Lower lobe of right lung (tissue), 2 donors: ENCODE data around the gene AOC2. TPM values are rescaled to one million over a fixed set of nuclear protein-coding genes. Genes with fewer than 3 reads are reported as not detected.
A peak's percentile ranks its signal among the peaks of the same experiment; 100 is the strongest.
"Not testable (repeated sequence)": the region's sequence is repeated elsewhere in the genome, so short reads cannot be mapped to it uniquely, and the experiment has no call there.

Experiments used
- ATAC-seq, 2 donors: fragments of 200-7000 bp; cut with Tn5 transposase; one replicate each; pipeline ENCODE4 v1.9.1; 2020 to 2022; ENCODE audit warnings: mild to moderate bottlenecking in 2 of 2, moderate library complexity in 2 of 2
- DNase-seq: peaks from one replicate; pipeline ENCODE4 v3.0.0-alpha.2; 2020
- H3K27ac ChIP-seq: fragments of 200-600 bp; one replicate; pipeline ENCODE4 v1.8.0; 2022
- H3K27me3 ChIP-seq: fragments of 200-600 bp; one replicate; pipeline ENCODE4 v1.8.0; 2022; ENCODE audit warnings: low read depth
- H3K36me3 ChIP-seq: fragments of 200-600 bp; one replicate; pipeline ENCODE4 v1.8.0; 2022; ENCODE audit warnings: mild to moderate bottlenecking
- H3K4me1 ChIP-seq: fragments of 200-600 bp; one replicate; pipeline ENCODE4 v1.8.0; 2022
- H3K4me3 ChIP-seq: fragments of 200-600 bp; one replicate; pipeline ENCODE4 v1.8.0; 2022; ENCODE audit warnings: mild to moderate bottlenecking
- H3K9me3 ChIP-seq: fragments of 200-600 bp; one replicate; pipeline ENCODE4 v1.8.0; 2022
- CTCF ChIP-seq: fragments of 200-600 bp; IDR thresholded peaks from one replicate; pipeline ENCODE4 v1.8.0; 2022; ENCODE audit warnings: antibody characterized with exemption, mild to moderate bottlenecking
- intact Hi-C: fragments of 100-400 bp; cut with DNase I; formaldehyde crosslinking; loops from one replicate; pipeline ENCODE4 v1.11.0; 2022
- microRNA-seq: library from miRNA; unstranded; fragments of <30 nt; microRNA quantifications from one replicate; pipeline ENCODE4 v1.2.0, GENCODE V29; 2020; ENCODE audit warnings: borderline number of aligned reads
- total RNA-seq: library from RNA; stranded (reverse); fragmentation: NEBNext Ultra II Directional; extraction: Animal tissue kit (Norgen Biotek cat#: 25700); gene quantifications from one replicate; pipeline ENCODE4 v1.2.1, GENCODE V29; 2021
- donor health status: DM: no; HTN: yes; CAD: no; lungs with severe emphysema.

Gene AOC2
- total RNA-seq, 1 donor from 2014 or later: 2.1 TPM

GRCh38 chr17:42895185-42895555 lies 50.8 kb downstream of the AOC2 start:
- H3K4me3 ChIP-seq: no peak overlapping the region
- TF ChIP-seq CTCF: no peak
- intact Hi-C loops: no loop called here

GRCh38 chr17:42898147-42898811 lies 53.9 kb downstream of the AOC2 start:
- intact Hi-C loops: no loop called here
- H3K36me3 ChIP-seq: no peaks in the 10 kb centered on the region
- TF ChIP-seq CTCF: no peak
- H3K4me3 ChIP-seq: no peak overlapping the region
- H3K27ac ChIP-seq: no peak overlapping the region
- no peaks in the 10 kb centered on the region for H3K9me3 ChIP-seq
- no peaks in the 10 kb centered on the region for H3K27me3 ChIP-seq
- peaks cover 27% of the 10 kb centered on the region for H3K4me1 ChIP-seq
- DNase-seq (no peak), ATAC-seq (no peak)

More at GRCh38 chr17:42895185-42895555, 50.8 kb downstream of the AOC2 start:
- Histone ChIP-seq H3K36me3 (no peaks in the 10 kb centered on the region), H3K27ac (no peak overlapping the region), H3K9me3 (no peaks in the 10 kb centered on the region), H3K27me3 (no peaks in the 10 kb centered on the region), H3K4me1 (peaks cover 52% of the 10 kb centered on the region)
- ATAC-seq: peak; percentile 76 to 87
- peak; percentile 54 for DNase-seq

- intact Hi-C loops, DNase-seq: not testable (repeated sequence)
Observed at GRCh38 chr17:42899981-42900380, 55.6 kb downstream of the AOC2 start.

More at GRCh38 chr17:42899981-42900380, 55.6 kb downstream of the AOC2 start:
- not testable (repeated sequence) for ATAC-seq, H3K9me3 ChIP-seq, H3K36me3 ChIP-seq, H3K4me1 ChIP-seq, H3K27me3 ChIP-seq, H3K4me3 ChIP-seq, H3K27ac ChIP-seq

Small RNA genes within 50 kb of the gene (microRNA-seq; reads per million reads assigned to microRNA genes)
- gene MIR6781: not detected

Other genes starting within 250 kb of the AOC2 start
- gene RETREG3, start 235.2 kb upstream of the AOC2 start, total RNA-seq: 70.7 TPM
- gene TUBG1, start 234.9 kb upstream of the AOC2 start, total RNA-seq: 30.3 TPM
- 16.8 TPM for gene TUBG2, start 185.3 kb upstream of the AOC2 start, total RNA-seq
- gene PLEKHH3, start 167.6 kb upstream of the AOC2 start, total RNA-seq: 18.3 TPM
- 1.4 TPM for gene CCR10, start 162.7 kb upstream of the AOC2 start, total RNA-seq
- gene CNTNAP1, start 162.0 kb upstream of the AOC2 start, total RNA-seq: 9.0 TPM
- gene EZH1, start 99.5 kb upstream of the AOC2 start, total RNA-seq: 56.2 TPM
- gene RAMP2, start 83.4 kb upstream of the AOC2 start, total RNA-seq: 127 TPM
- 42.1 TPM for gene VPS25, start 71.1 kb upstream of the AOC2 start, total RNA-seq
- 0.47 TPM for gene WNK4, start 64.0 kb upstream of the AOC2 start, total RNA-seq
- 54.5 TPM for gene COA3, start 45.9 kb upstream of the AOC2 start, total RNA-seq
- gene CNTD1, start 45.7 kb upstream of the AOC2 start, total RNA-seq: 1.6 TPM
- gene BECN1, start 20.3 kb upstream of the AOC2 start, total RNA-seq: 65.3 TPM
- 81.6 TPM for gene PSME3, start 11.2 kb upstream of the AOC2 start, total RNA-seq
- 160 TPM for gene AOC3, start 6.6 kb downstream of the AOC2 start, total RNA-seq
- not detected for gene G6PC1, start 56.2 kb downstream of the AOC2 start, total RNA-seq
- 25.2 TPM for gene AARSD1, start 119.9 kb downstream of the AOC2 start, total RNA-seq
- 0.27 TPM for gene PTGES3L, start 135.5 kb downstream of the AOC2 start, total RNA-seq
- gene RUNDC1, start 136.0 kb downstream of the AOC2 start, total RNA-seq: 17.1 TPM
- 810 TPM for gene RPL27, start 153.8 kb downstream of the AOC2 start, total RNA-seq
- 61.5 TPM for gene IFI35, start 162.2 kb downstream of the AOC2 start, total RNA-seq
- gene VAT1, start 177.8 kb downstream of the AOC2 start, total RNA-seq: 382 TPM
- gene RND2, start 180.7 kb downstream of the AOC2 start, total RNA-seq: 0.53 TPM